ENCODE measurements around the gene DUSP22.

DNA sequence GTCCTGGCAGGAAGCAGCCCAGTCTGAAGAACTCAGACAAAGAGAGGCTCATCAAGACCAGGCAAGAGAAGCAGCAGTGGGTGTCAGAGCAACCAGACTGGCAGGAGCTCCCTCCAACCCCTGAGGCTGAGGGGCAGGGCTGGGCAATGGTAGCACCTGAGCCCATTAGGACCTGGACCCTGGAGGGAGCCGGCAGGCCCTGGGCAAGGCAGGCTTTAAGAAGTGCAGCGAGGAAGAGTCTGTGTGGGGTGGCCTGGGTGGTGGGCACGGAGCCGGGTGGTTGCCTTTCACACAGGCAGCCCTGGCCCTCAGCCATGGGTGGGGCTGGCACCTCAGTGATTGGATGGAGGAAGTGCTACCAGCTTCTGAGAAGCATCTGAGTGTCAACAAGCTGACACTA lies 66.1 kb downstream of the DUSP22 start:
- TF ChIP-seq CTCF (IDR thresholded peaks at IDR 0.05) (no peak), POLR2A (IDR thresholded peaks at IDR 0.05) (no peak)

Data from tibial nerve (tissue), 3 donors.